Liver (tissue), 3 donors: Measurements from ENCODE around the gene AP2S1.

Source experiments
- CTCF ChIP-seq: fragments of 150-350 bp; IDR thresholded peaks from 2 replicates; pipeline ENCODE4 v1.5.1; 2017; ENCODE audit warnings: improper control_type of control experiment, low read depth, low read length; ENCODE audit not compliant: missing input control
- GABPA ChIP-seq, 2 donors: IDR thresholded peaks in 1 of 2; conservative IDR thresholded peaks in 1 of 2; 2 replicates each; pipeline ENCODE4 v1.6.1; 2016; ENCODE audit warnings: antibody characterized with exemption in 2 of 2, mild to moderate bottlenecking in 1 of 2, moderate library complexity in 1 of 2
- YY1 ChIP-seq: IDR thresholded peaks from 2 replicates; pipeline ENCODE4 v1.6.1; 2016; ENCODE audit warnings: antibody characterized with exemption, mild to moderate bottlenecking
- donor health status: healthy.
- donor health status: healthy.

DNA sequence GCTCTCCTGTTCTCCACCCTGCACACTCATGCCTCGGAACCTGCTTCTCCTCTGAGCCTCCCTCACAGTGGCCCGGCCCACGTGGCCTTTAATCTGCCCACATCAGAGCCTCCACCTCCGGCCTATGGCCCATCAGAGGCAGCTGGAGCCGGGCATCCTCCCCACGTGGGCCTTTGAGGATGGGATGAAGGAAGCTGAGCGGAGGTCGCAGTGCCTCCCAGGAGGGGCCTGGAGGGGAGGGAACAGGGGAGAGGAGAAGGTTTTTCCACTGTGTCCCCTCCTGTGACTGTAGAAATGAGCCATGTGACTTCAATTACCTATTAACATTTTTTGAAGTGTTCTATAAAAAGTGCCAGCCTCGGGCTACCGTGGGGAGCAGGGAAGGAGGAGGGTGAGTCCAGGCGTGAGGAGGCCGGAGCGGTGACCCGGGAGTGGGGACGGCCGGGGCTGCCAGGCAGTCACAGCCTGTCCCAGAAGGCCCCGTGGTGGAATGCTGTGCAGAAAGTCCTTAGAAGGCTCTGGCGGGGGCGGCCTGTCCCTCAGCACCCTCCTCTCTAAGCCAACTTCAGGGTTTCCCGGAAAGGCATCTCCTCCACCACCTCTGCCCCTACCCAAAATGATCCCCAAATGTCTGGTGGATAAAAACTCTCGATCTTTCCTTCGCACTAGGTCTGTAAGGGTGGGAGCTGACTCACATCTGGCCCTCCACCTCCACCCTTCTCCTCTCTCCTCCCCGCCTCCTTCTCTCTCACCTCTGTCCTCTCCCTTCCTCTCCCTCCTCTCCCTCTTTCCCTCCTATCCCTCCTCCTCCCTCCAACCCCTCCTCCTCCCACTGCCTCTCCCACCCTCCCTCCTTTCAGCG lies 37.4 kb downstream of the AP2S1 start:
- TF ChIP-seq CTCF, result no peak
- TF ChIP-seq GABPA (IDR thresholded peaks at IDR 0.05 in 1 of 2, conservative IDR thresholded peaks at IDR 0.05 in 1 of 2), result no peak
- no peak for TF ChIP-seq YY1
